Activated T-cell treated with anti-CD3 and anti-CD28 coated beads for 48 hours (primary cell): Measurements from ENCODE around the gene C19orf44.

Source experiments
- DNase-seq: peaks from one replicate; pipeline ENCODE4 v3.0.0-alpha.2; 2020; ENCODE audit warnings: low read depth

C19orf44 gene

DNA sequence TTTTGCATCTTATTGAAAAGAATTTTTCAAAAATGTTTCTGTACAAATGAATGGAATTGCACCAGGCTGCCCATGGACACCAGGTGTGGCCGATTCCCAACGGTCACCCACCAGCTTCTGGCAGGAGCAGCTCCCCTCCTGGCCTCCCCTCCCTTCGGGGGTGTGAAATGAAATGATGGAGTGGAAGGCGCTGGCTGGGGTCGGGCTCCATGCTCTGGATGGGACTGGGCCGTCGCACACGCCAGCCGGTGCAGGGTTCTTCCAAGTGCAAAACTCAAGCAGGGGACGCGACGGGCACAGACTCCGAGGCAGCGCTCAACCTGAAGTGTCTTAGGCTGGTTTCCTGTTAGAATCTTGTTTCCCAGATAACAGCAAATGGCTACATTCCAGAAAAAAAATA lies 21.9 kb downstream of the C19orf44 start:
- DNase-seq = no peak

DNA sequence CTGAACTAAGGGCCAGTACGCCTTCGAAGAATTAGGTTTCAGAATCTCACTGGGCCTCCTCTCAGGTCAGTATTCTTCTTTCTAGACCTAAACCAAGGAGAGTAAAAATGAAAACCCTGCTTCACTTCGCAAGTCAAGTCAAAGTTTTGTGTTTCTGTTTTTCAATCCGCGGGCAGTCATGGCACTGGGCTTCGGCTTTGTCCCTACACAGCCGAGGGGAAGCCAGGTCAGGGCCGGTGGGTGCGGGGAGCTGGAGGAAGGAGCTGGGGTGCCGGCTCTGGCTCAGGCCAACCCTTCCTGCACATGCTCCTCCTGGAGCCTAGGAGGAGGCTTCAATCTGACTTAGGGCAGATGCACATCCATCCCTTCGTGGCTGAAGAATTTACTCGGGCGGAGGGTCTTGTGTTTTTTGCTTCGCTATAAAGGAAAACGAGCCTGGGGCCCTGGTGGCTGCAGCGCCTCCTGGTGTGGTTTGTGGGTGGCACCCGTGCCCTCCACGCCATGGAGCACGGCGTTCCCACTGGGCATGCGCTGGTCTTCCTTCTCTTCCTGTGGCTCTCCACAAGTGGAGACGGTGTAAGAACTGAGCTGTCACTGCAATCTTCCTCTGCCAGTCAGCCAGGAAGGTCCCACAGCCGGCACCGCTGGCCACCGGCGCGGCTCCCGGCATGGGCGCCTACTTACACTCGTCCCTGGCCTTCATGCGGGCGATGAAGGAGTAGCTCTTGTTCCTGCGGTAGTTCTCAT lies 22.5 kb downstream of the C19orf44 start:
- no peak for DNase-seq

GRCh38 chr19:16519230-16519687 lies 23.1 kb downstream of the C19orf44 start:
- DNase-seq = no peak

- no peak for DNase-seq
Measured at GRCh38 chr19:16520074-16520973, 24.1 kb downstream of the C19orf44 start.

- DNase-seq = no peak
Measured at GRCh38 chr19:16520986-16521624, 24.9 kb downstream of the C19orf44 start.

DNA sequence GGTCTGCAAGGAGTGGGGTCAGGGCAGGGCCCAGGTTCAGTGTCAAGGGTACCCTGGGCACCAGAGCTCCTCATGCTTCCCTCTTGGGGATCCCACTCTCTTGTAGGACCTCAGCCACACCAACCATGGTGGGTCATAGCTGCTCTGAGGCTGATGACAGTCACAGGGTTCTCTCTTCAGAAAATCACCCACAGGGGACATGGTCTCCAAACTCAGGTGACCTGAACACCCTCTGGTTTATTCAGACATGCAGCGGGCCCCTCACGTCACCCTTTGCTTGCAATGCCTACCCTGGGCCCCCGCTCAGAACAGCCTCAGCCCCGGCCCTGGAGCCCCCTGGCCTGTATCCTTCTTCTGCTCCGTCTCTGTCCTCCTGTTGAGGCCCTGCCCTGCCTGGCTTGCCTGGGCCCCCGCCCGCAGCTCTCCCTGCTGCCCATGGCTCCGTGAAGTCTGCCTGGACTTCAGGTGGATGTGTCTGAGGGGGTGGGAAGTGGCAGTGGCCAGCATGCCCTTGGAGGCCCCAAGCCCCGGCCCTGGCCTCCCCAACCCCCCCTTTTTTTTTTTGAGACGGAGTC lies 25.6 kb downstream of the C19orf44 start:
- no peak for DNase-seq

DNA sequence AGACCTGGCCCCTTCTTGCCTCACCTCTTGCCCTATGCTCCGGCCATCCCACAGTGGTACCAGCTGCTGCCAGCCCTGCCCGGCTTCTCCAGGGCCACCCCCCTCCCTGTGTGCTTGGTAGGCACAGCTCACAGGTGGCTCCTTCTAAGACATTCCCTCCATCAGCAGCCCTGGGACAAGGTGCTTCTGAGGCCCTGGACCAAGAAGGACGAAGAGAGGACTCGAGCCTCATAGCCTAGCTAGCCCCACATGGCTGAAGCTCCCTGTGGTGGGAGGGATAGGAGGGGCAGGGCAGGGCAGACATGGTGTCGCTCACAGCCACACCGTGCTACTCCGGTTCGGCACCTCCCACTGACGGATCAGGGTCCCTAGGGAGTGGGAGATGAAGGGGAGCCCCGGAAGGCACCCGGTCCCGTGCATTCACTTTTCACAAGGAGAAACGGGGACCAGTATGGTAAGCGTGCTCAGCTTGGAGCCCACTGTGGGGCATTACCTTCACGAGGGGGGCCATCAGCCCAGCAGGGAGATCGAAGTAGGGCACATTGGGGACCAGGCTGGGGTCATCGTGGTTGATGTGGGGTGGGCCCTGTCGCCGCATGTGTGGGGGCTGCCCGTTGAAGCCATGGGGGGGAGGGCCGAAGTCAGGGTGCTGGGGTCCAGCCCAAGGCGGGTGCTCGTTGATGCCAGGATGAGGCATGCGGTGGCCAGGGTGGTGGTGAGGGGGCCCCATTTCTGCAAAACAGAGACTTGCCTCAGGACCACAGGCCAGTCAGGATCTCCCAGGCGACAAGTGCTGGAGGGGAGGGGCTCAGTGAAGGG lies 26.6 kb downstream of the C19orf44 start:
- no peak for DNase-seq

DNA sequence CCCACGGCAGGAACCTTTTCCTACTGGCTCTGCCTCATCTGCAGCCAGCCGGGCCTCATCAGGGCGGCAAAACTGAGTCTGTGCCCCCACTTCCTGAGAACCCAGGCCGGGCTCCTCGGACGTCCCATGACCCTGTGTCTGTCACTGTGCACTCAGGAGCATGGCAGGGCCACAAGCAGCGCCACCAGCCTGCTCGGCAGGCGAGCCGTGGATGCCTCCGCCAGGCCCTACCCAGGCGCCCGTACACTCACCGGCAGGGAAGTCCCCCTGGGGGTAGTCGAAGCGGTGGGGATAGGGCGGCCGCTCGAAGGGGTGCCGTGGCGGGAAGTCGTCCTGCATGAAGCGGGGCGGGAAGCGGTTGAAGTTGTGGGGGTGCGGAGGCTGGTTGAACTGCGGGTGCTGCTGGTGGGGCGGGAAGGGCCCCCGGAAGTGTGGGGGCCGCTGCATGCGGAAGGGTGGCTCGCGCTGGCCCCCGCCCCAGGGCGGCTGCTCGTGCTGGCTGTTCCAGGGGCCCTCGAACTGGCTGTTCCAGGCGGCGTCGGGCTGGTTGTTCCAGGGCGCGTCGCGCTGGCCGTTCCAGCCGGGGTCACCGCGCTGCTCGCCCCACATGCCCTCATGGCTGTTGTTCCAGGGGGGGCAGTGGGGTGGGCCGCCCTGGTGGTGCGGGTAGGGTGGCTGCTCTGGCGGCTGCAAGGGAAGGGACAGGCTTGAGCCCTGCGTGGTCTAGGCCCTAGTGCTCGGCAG lies 29.0 kb downstream of the C19orf44 start:
- no peak for DNase-seq

DNA sequence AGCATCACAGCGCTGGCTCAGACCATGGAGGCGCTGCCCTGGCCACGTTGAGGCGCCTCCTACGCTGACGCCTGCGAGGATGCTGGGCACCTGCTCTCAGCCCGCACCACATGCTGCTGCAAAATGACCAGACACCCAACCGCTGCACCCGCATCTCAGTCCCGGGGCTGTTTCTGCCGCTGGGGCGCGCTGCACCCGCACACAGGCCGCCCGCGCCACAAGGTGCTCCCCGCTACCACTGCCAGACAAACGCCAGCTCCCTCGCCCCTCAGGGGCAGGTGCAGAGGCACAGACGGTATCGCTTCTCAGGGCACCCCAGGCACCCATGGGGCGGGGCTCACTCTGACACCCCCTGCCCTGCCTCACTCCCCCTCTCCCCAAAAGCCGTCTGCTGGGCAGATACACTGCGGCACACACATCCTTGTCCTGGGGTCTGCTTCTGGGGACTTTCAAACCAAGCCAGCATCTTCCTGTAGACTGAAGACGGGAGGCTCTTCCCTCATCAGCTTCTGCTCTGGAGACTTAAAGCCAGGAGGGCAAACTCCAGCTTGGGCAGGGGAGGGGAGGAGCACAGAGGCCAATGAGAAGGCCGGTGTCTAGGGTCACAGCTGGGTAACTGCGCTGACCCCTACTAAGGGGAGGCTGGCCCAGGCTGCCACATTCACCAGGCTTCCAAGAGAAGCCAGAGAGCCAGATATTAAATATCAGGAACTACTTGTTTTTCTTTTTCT lies 29.7 kb downstream of the C19orf44 start:
- no peak for DNase-seq

GRCh38 chr19:16527334-16527935 lies 31.2 kb downstream of the C19orf44 start:
- DNase-seq = no peak

GRCh38 chr19:16527971-16528521 lies 31.9 kb downstream of the C19orf44 start:
- DNase-seq = peak; percentile 29

GRCh38 chr19:16529466-16530144 lies 33.4 kb downstream of the C19orf44 start:
- no peak for DNase-seq

DNA sequence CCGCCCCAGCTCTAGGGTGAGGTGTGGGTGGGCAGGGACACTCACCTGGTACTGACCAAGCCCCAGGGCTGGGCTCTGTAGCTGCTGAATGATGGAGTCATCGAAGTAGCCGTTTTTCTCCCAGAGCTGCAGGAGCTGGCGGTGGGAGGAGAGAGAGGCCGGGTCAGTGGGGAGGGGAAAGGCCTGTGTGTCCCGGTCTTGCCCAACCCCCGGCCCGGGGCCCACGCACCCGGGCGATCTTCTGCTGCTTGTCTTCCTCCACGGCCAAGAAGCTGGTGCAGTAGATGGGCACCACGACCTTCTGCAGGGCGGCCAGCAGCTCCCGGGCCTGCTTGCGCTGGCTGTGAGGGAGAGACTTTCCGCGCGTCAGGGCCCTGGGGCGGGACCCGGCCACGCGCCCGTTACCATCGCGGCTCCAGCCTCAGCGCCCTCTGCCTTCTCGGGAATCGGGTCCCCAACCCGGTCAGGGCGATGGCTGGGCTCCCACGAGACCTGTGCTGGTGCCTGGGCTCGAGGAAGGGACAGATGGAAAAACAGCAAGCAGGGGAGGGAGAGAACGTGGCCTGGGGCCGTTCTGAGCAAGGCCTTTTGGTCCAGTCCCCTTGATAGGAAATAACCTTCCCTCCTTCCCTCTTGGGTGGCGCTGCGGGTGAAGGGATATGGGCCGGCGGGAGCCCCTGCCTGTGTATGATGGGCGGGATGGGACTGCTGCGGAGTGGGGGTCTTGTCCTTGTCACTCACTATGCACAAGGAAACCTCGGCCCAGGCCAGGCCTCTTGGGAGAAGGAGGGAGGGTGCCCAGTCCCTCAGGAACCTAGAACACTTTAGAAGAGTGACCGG lies 34.6 kb downstream of the C19orf44 start:
- no peak for DNase-seq

DNA sequence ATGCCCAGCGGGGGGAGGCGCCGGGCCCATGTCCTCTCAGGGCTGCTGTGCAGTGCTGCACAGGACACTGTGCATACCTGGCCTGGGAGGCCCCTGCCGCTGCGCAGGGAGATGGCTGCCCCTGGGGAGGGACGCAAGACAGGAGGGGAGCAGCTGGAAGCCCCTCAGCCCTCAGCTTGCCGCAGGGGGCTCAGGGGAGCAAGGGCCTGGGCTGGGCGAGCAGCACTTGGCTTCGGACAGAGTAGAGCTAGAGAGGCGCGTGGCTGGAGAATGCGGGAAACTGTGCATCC lies 35.1 kb downstream of the C19orf44 start:
- no peak for DNase-seq

DNA sequence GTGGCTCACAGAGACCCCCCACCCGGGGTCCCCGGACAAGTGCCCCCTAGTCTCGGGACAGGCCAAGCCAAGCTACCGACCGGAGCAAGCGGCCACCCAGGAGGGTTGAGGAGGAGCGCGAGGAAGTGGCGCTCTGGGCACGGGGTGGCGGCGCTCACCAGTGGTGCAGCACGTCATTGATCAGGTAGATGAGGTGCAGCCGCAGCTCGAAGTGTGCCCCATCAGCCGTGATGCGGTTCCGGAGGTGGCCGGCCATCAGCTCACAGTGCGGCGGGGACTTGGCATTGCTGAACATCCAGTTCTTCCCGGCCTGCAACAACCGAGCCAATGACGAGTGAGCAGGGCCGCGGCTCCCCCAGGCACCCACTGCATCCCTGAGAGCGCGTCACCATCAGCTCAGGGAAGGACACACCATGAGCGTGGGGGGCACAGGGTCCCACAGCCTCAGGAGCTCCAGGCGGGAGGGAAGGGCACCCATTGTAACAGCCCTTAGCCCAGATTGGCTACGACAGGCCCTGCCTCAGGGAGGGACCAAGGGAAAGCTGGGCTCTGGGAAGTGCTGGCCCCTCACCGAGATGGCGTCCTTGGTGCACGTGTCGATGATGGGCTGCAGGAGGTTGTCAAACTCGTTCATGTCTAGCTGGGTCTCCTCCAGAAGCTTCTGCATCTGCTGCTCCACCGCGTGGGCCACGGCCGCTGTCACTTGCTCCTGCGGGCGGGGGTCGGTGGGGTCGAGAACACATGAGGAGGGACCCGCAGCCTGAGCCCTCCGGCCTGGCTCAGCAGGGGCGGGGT lies 36.4 kb downstream of the C19orf44 start:
- no peak for DNase-seq

- no peak for DNase-seq
Measured at GRCh38 chr19:16535381-16535780, 39.2 kb downstream of the C19orf44 start.

DNA sequence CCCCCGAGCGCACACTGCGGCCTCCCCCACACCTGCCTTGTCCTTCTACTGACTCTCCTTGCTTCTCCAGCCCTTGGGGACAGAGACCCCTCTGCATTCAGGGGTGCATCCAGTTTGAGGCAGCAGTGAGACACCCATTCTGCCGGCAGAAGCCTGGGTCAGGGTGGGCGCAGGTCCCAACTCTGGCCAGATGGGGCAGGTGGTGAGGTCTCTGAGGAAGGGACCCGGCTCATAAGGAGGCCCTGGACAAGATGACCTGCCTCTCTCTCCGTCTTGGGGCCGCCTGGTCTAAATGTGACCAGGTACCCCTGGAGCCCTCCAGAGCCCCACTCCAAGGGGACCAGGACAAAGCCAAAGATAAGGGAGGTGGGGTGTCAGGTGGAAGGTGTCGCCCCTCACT lies 39.9 kb downstream of the C19orf44 start:
- no peak for DNase-seq
